ENCODE results near the gene PCBP4. TPM values are rescaled to one million over a fixed set of nuclear protein-coding genes. Genes with fewer than 3 reads are reported as not detected.
"Not testable (repeated sequence)": the region's sequence is repeated elsewhere in the genome, so short reads cannot be mapped to it uniquely, and the experiment has no call there.

PCBP4 gene
- total RNA-seq, 1 donor from 2014 or later, result 30.5 TPM

DNA sequence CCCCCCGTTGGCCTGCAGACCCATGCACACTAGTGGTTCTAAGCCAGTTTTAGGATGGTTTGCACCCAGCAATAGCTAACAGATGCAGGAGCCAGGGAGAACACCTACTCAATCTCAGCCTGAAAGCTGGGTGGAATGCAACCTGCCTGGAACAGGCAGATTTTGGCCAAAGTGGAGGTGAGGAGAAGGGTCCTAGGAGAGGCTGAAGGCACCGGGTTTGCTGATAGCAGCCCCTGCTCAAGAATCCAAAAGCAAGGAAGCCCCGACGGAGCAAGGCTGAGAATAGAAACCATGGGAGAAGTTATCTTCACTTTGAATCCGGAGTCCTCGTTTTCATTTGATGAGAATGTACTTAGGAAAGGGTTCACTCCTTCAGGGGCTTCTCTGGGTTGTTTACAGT, 35.5 kb downstream of the PCBP4 start:
- Histone ChIP-seq H4K20me1 (ENCODE audit: low read depth) (peaks cover 19% of the 10 kb centered on the region), H3K4me2 (no peak overlapping the region), H3K9ac (no peak overlapping the region), H3K27me3 (no peaks in the 10 kb centered on the region), H3K36me3 (no peaks in the 10 kb centered on the region), H3F3A (ENCODE audit: low read depth) (no peaks in the 10 kb centered on the region), H3K4me3 (no peak overlapping the region), H2AFZ (replicated peaks) (no peak overlapping the region), H3K79me2 (ENCODE audit: low read depth) (no peaks in the 10 kb centered on the region), H3K27ac (no peak overlapping the region), H3K4me1 (no peaks in the 10 kb centered on the region), H3K9me3 (ENCODE audit: low read depth) (no peaks in the 10 kb centered on the region)
- TF ChIP-seq EZH2 (IDR thresholded peaks at IDR 0.05) (no peak), EZH2phosphoT487 (IDR thresholded peaks at IDR 0.05) (no peak)
- TF ChIP-seq, protein P1, sequence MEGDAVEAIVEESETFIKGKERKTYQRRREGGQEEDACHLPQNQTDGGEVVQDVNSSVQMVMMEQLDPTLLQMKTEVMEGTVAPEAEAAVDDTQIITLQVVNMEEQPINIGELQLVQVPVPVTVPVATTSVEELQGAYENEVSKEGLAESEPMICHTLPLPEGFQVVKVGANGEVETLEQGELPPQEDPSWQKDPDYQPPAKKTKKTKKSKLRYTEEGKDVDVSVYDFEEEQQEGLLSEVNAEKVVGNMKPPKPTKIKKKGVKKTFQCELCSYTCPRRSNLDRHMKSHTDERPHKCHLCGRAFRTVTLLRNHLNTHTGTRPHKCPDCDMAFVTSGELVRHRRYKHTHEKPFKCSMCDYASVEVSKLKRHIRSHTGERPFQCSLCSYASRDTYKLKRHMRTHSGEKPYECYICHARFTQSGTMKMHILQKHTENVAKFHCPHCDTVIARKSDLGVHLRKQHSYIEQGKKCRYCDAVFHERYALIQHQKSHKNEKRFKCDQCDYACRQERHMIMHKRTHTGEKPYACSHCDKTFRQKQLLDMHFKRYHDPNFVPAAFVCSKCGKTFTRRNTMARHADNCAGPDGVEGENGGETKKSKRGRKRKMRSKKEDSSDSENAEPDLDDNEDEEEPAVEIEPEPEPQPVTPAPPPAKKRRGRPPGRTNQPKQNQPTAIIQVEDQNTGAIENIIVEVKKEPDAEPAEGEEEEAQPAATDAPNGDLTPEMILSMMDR (IDR thresholded peaks at IDR 0.05), result no peak
- H3K36me3 Mint-ChIP-seq, result peaks cover 9% of the 10 kb centered on the region
- peaks cover 4% of the 10 kb centered on the region for H3K27me3 Mint-ChIP-seq (ENCODE audit: insufficient read depth, low read depth)
- H3K27ac Mint-ChIP-seq, result no peak overlapping the region
- H3K4me3 Mint-ChIP-seq, result no peak overlapping the region
- H3K9me3 Mint-ChIP-seq, result no peaks in the 10 kb centered on the region
- no peak for DNase-seq (ENCODE audit: low spot score)
- H3K4me1 Mint-ChIP-seq, result no peaks in the 10 kb centered on the region

DNA sequence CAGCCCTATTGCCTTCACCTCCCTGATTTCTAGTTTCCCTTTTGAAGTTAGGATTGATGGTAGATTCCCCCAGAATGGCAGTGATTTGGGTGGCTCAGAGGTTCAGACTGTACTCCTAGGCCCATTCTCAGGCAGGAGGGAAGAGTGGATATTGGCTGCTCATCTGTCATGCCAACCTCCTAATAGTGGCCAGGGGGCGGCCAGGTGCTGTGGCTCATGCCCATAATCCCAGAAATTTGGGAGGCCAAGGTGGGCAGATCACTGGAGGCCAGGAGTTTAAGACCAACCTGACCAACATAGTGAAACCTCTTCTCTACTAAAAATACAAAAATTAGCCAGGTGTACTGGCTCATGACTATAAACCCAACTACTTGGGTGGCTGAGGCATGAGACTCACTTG, 36.8 kb downstream of the PCBP4 start:
- TF ChIP-seq EZH2phosphoT487 (IDR thresholded peaks at IDR 0.05), result no peak
- TF ChIP-seq, protein P1 (IDR thresholded peaks at IDR 0.05), result no peak
- no peak for TF ChIP-seq EZH2 (IDR thresholded peaks at IDR 0.05)
- Mint-ChIP-seq H3K4me1 (no peaks in the 10 kb centered on the region), H3K4me3 (no peak overlapping the region), H3K27me3 (ENCODE audit: insufficient read depth, low read depth) (peaks cover 4% of the 10 kb centered on the region), H3K36me3 (peaks cover 8% of the 10 kb centered on the region), H3K9me3 (no peaks in the 10 kb centered on the region), H3K27ac (no peak overlapping the region)
- no peak overlapping the region for H3K4me2 ChIP-seq
- no peaks in the 10 kb centered on the region for H3K4me1 ChIP-seq
- no peak overlapping the region for H3K9ac ChIP-seq
- H3K27ac ChIP-seq, result no peak overlapping the region
- peaks cover 19% of the 10 kb centered on the region for H4K20me1 ChIP-seq (ENCODE audit: low read depth)
- DNase-seq (ENCODE audit: low spot score), result no peak
- no peaks in the 10 kb centered on the region for H3K79me2 ChIP-seq (ENCODE audit: low read depth)
- no peak overlapping the region for H3K4me3 ChIP-seq
- no peak overlapping the region for H2AFZ ChIP-seq (replicated peaks)
- H3K27me3 ChIP-seq, result no peaks in the 10 kb centered on the region
- H3K36me3 ChIP-seq, result no peaks in the 10 kb centered on the region
- no peaks in the 10 kb centered on the region for H3K9me3 ChIP-seq (ENCODE audit: low read depth)
- H3F3A ChIP-seq (ENCODE audit: low read depth), result no peaks in the 10 kb centered on the region

DNA sequence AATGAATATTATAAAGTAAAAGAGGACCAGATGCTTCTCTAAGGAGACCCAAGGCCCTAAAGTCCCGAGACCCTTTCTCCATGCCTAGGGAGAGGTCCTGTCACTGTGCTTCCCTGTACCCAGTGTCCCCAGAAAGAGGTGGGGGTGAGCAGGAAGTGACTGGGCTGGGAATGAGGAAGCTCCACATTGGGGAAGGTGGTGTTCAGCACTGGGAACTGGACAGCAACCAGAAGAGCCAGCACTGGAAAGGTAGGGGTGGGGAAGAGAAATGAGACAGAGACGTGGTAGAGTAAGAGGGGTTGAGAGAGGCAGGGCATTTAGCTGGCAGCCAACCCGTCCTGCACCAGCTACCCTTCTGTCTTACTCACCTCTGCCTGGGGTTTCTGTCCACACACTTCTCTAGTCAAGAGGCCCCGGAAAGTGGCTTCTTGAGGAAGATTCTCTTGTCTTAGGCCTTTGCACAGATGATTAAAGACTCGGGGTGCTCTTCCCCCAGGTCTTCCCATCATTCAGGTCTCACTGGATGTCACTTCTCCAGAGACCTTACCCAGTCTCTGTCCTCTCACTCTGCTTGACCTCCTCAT, 37.7 kb downstream of the PCBP4 start:
- H3K27ac ChIP-seq, result no peak overlapping the region
- Mint-ChIP-seq H3K4me3 (no peak overlapping the region), H3K27ac (no peak overlapping the region), H3K9me3 (no peaks in the 10 kb centered on the region), H3K4me1 (no peaks in the 10 kb centered on the region), H3K36me3 (peaks cover 4% of the 10 kb centered on the region), H3K27me3 (ENCODE audit: insufficient read depth, low read depth) (peaks cover 4% of the 10 kb centered on the region)
- no peaks in the 10 kb centered on the region for H3K27me3 ChIP-seq
- no peaks in the 10 kb centered on the region for H3K79me2 ChIP-seq (ENCODE audit: low read depth)
- no peaks in the 10 kb centered on the region for H3K4me1 ChIP-seq
- no peak overlapping the region for H3K9ac ChIP-seq
- H2AFZ ChIP-seq (replicated peaks), result no peak overlapping the region
- no peak for TF ChIP-seq EZH2phosphoT487 (IDR thresholded peaks at IDR 0.05)
- no peak for TF ChIP-seq EZH2 (IDR thresholded peaks at IDR 0.05)
- no peaks in the 10 kb centered on the region for H3K36me3 ChIP-seq
- H3K9me3 ChIP-seq (ENCODE audit: low read depth), result no peaks in the 10 kb centered on the region
- peak; percentile 53 for DNase-seq (ENCODE audit: low spot score)
- H3K4me3 ChIP-seq, result no peak overlapping the region
- H3K4me2 ChIP-seq, result no peak overlapping the region
- no peaks in the 10 kb centered on the region for H3F3A ChIP-seq (ENCODE audit: low read depth)
- peaks cover 19% of the 10 kb centered on the region for H4K20me1 ChIP-seq (ENCODE audit: low read depth)

DNA sequence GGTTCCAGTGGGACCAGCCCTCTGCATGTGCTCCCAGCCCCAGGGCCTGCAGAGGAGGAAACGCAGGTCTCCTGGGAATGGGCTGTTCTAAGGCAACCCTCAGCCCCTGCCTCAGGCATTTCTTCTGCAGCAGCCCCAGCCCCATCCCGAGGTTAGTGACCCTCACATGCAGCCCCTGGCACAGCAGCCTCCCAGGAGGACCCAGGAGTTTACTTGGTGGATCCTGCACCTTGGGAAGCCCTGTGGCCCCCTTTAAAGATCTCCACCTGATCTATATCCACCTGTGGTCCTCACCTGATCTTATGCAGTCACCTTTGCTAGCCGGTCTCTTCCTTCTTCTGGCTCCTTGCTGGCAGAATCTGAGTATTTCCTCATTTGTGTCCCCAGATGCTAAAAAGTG, 38.3 kb downstream of the PCBP4 start:
- H3K4me3 ChIP-seq; H3K36me3 ChIP-seq; H3K4me2 ChIP-seq; H3K27ac Mint-ChIP-seq; H3K9me3 ChIP-seq (ENCODE audit: low read depth); H3K4me3 Mint-ChIP-seq; H3K36me3 Mint-ChIP-seq; H3K27me3 ChIP-seq; H3K27ac ChIP-seq; DNase-seq (ENCODE audit: low spot score); H3K4me1 Mint-ChIP-seq; H3K9ac ChIP-seq; H3F3A ChIP-seq (ENCODE audit: low read depth); H3K4me1 ChIP-seq; H2AFZ ChIP-seq (replicated peaks); H3K9me3 Mint-ChIP-seq; H3K79me2 ChIP-seq (ENCODE audit: low read depth); H3K27me3 Mint-ChIP-seq (ENCODE audit: insufficient read depth, low read depth): not testable (repeated sequence)
- H4K20me1 ChIP-seq (ENCODE audit: low read depth), result peaks cover 17% of the 10 kb centered on the region

All from neural progenitor cell (in vitro differentiated cells).